ENCODE measurements around the gene TBL1XR1. TPM values are rescaled to one million over a fixed set of nuclear protein-coding genes. Genes with fewer than 3 reads are reported as not detected.

Gene TBL1XR1
- total RNA-seq, 4 donors from 2014 or later: 51.6 to 91.1 (median 66.0) TPM

DNA sequence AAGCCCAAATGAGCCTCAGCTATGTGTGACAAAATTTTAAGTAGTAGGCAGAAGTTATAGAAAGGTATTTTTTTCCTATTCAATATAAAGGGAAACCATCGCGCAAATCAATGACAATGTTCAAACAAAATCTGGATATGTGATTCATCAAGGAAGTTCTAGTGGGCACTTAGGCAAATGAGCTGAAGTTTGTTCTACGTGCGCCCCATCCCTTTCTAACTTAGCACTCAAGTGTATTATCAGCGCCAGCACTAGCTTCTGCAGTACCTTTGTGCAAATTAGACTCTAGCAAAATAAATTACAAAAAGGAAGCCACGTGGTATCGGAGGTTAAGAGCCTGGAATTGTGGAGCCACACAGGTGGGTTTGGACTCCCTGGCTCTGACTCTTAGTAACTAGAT, 91.1 kb downstream of the TBL1XR1 start:
- TF ChIP-seq, protein P1, sequence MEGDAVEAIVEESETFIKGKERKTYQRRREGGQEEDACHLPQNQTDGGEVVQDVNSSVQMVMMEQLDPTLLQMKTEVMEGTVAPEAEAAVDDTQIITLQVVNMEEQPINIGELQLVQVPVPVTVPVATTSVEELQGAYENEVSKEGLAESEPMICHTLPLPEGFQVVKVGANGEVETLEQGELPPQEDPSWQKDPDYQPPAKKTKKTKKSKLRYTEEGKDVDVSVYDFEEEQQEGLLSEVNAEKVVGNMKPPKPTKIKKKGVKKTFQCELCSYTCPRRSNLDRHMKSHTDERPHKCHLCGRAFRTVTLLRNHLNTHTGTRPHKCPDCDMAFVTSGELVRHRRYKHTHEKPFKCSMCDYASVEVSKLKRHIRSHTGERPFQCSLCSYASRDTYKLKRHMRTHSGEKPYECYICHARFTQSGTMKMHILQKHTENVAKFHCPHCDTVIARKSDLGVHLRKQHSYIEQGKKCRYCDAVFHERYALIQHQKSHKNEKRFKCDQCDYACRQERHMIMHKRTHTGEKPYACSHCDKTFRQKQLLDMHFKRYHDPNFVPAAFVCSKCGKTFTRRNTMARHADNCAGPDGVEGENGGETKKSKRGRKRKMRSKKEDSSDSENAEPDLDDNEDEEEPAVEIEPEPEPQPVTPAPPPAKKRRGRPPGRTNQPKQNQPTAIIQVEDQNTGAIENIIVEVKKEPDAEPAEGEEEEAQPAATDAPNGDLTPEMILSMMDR (IDR thresholded peaks at IDR 0.05): no peak
- TF ChIP-seq POLR2A (IDR thresholded peaks at IDR 0.05): no peak
- intact Hi-C loops (cut with DNase I; ENCODE audit: low total_unique reads): no loop called here
- no peak for DNase-seq (ENCODE audit: low spot score in 2 of 2)
- no peak overlapping the region for H3K4me3 ChIP-seq (ENCODE audit: low read depth, poor library complexity, severe bottlenecking)
- WGBS, 2 donors: 83 to 85% methylated on average over 7 of the region's 7 CpGs

DNA sequence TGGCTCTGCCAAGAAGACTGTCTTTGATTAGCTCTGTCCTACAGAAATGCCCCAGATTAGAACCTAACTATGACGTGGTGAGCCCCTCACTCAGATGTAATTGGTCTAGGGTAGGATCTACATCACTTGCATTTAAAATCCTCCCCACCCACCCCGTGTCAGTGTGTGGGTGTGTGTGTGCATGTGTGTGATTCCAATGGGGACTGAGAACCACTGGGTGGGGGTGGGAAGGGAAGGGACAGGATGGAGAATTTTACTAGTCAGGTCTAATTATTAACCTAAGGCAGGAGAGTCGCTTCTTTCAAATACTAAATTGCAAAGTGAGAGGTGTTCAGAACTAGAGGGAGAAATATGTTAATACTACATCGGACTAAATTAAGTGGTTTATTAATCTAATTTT, 91.7 kb downstream of the TBL1XR1 start:
- no peak for DNase-seq (ENCODE audit: low spot score in 2 of 2)
- H3K4me3 ChIP-seq (ENCODE audit: low read depth, poor library complexity, severe bottlenecking): no peak overlapping the region
- intact Hi-C loops (cut with DNase I; ENCODE audit: low total_unique reads): no loop called here
- TF ChIP-seq, protein P1 (IDR thresholded peaks at IDR 0.05): no peak
- no peak for TF ChIP-seq POLR2A (IDR thresholded peaks at IDR 0.05)
- WGBS, 2 donors: 79 to 80% methylated on average over 4 of the region's 4 CpGs

DNA sequence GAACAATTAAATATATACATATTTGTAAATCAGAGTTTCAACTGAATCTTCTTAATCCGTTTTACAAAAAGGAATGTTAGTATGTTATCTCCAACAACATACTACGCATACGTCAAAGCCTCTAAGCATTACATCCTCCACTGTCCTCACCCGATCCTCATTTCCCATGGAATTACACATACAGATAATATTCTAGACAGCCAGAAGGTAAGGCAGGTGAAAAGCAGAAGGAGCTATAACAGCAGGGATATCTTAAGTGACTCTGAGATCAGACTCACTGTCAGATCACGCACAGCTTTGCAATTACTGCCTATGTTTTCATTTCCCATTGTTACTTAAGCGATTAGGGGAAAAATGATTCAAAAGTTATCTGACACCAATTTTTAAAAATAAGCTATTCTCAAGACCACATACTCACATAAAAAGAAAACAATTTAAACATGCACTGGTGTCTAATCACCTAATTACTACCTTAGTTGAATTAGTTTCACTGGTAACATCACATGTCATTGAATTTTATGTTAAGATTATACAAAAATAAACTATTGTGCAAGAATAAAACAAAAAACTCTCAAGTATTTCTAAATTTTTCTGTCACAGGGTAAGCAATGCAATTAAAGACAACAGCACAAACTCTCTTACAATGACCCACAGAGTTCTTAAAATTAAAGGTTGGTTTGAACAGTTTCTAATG, 92.8 kb downstream of the TBL1XR1 start:
- H3K4me3 ChIP-seq (ENCODE audit: low read depth, poor library complexity, severe bottlenecking): no peak overlapping the region
- WGBS, 2 donors: 88% methylated on average over 6 of the region's 6 CpGs
- DNase-seq (ENCODE audit: low spot score in 2 of 2): no peak
- intact Hi-C loops (cut with DNase I; ENCODE audit: low total_unique reads): no loop called here
- no peak for TF ChIP-seq POLR2A (IDR thresholded peaks at IDR 0.05)
- TF ChIP-seq, protein P1 (IDR thresholded peaks at IDR 0.05): no peak

DNA sequence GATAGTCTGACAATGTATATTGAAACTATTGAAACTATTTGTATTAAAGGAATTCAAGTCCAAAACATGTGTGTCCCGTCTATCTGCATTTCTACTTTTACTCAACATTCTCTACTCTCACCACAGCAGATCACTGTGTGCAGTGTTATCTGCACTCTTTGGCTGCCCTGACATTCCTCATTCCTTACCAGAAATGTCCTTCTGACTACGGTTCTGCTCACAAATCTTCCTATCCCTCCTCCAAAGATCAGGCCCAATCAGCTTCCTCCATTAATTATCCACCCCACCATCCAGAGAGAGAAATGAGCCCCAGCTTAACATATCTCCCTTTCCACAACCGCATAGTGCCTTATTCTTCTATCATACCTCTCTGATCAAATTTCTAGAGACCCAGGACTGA, 94.7 kb downstream of the TBL1XR1 start:
- TF ChIP-seq POLR2A (IDR thresholded peaks at IDR 0.05): no peak
- TF ChIP-seq, protein P1 (IDR thresholded peaks at IDR 0.05): no peak
- WGBS, 2 donors: 45 to 48% methylated on average over 3 of the region's 3 CpGs
- intact Hi-C loops (cut with DNase I; ENCODE audit: low total_unique reads): no loop called here
- DNase-seq (ENCODE audit: low spot score in 2 of 2): no peak
- no peak overlapping the region for H3K4me3 ChIP-seq (ENCODE audit: low read depth, poor library complexity, severe bottlenecking)

DNA sequence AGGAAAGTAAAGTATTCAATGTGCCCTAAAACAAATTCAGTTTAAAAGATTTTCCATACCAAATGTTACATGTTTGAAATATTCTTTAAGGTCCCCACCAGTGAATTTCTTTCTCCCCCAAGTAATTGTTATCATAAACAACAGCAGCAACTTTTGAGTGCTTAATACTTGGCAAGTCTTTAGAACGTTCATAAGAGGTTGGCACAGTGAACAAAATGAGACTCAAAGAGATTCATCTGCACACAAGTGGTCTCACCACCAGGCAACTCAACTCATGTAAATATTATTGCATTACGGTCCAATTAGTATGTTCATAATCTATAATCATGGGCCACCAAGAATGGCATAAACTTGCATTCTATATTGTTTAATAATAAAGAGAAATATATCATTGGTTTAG, 98.7 kb downstream of the TBL1XR1 start:
- WGBS, 2 donors: 32 to 77% methylated on average over 2 of the region's 2 CpGs
- intact Hi-C loops (cut with DNase I; ENCODE audit: low total_unique reads): no loop called here
- no peak for TF ChIP-seq POLR2A (IDR thresholded peaks at IDR 0.05)
- TF ChIP-seq, protein P1 (IDR thresholded peaks at IDR 0.05): no peak
- no peak overlapping the region for H3K4me3 ChIP-seq (ENCODE audit: low read depth, poor library complexity, severe bottlenecking)
- DNase-seq (ENCODE audit: low spot score in 2 of 2): no peak

DNA sequence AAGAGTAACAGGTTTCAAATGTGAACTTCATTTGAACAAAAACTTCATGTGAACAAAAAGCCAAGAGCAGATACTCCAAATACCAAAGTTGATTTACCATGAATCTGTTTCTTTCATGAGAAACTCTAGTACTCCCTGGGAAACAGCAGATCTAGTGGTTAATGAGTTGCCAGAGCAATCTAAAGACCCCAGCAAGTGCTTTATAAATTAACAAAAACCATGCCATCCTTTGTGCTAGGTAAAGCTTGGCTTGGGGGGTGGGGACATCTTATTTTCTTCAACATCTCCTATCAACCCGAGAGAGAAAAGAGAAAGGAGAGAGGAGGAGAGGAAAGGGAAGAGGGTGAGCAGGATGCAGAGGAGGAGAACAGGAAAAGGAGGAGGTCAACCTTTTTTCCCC, 100.7 kb downstream of the TBL1XR1 start:
- intact Hi-C loops (cut with DNase I; ENCODE audit: low total_unique reads): no loop called here
- TF ChIP-seq, protein P1 (IDR thresholded peaks at IDR 0.05): no peak
- TF ChIP-seq POLR2A (IDR thresholded peaks at IDR 0.05): no peak
- WGBS, 2 donors: 43 to 72% methylated on average over 1 of the region's 1 CpG
- no peak for DNase-seq (ENCODE audit: low spot score in 2 of 2)
- H3K4me3 ChIP-seq (ENCODE audit: low read depth, poor library complexity, severe bottlenecking): no peak overlapping the region
